GM19463 (cell line): Measurements from ENCODE around the gene PPRC1.
A peak's percentile ranks its signal among the peaks of the same experiment; 100 is the strongest.

Experiments
- ATAC-seq: cut with Tn5 transposase; IDR thresholded peaks from one replicate; pipeline ENCODE4 v1.9.1; 2021; ENCODE audit warnings: mild to moderate bottlenecking, moderate library complexity; ENCODE audit not compliant: unreplicated experiment

PPRC1 gene

DNA sequence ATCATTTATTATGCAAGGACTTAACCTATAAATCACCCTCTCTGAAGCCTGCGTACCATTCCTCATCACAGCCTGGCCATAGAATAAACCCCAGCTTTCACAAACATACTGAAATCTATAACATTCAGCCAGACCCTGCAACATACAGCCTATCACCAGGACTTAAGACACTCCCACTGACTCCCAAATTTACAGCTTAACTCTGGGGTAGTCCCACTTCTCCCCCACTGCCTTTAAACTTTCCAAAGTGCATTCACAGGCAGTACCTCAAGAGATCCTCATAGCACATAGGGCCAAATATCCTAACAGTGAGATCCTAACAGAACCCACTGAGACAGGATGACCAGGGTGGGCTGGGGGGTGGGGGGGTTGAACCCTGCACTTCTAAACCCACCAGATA, 16.2 kb upstream of the PPRC1 start:
- no peak for ATAC-seq

DNA sequence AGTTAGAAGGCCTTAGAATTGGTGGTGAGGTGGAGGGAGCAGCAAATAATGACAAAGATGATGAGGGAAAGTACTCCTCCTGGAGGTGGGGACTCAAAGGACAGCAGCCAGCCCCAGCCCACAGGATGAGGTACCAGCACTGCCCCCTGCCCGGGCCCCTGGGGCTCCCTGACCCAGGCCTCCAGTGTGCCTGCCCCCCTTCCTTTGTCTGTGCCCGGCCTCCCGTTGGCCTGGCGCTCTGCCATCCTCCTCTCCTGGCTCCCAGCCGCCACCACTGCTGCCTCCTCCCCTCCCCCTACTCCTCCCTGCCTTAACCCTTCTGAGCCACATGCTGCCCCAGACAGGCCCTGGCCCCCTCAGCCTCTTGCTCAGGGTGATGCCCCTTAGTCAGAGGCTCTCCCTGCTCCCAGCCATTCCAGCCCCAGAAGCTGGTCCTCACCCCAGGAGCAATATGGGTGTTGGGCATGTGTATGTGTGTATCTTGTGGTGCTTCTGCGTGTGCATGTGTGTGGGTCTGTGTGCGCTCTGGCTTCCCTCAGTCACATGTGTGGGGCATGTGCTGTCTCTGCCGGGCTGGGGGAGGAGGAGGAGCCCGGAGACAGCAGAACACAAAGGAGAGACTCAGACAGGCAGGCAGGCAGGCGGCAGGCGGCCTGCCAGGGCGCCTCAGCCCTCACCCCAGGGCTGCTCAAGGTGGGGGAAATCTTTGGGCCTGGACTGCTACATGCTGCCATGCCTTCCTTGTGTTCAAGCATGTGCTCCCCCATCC, 15.3 kb upstream of the PPRC1 start:
- ATAC-seq = no peak

DNA sequence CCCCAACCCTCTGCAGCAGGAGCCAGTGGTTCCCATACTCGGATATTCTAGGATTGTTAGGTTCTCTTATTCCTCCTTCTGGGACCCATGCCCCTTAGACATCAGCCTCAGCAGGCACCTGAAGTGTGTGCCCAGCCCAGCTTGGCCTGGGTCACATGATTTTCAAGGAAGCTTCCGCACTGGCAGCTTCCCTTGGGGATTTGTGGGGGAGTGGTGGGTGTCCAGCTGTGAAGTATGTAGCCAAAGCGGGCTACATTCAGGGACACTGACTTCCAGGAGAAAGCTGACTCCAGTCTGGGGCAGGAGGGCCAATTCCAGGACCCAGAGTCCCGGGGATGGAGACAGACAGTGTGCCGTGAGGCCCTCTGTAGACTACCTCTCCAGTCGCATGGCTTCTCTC, 14.0 kb upstream of the PPRC1 start:
- ATAC-seq = no peak

DNA sequence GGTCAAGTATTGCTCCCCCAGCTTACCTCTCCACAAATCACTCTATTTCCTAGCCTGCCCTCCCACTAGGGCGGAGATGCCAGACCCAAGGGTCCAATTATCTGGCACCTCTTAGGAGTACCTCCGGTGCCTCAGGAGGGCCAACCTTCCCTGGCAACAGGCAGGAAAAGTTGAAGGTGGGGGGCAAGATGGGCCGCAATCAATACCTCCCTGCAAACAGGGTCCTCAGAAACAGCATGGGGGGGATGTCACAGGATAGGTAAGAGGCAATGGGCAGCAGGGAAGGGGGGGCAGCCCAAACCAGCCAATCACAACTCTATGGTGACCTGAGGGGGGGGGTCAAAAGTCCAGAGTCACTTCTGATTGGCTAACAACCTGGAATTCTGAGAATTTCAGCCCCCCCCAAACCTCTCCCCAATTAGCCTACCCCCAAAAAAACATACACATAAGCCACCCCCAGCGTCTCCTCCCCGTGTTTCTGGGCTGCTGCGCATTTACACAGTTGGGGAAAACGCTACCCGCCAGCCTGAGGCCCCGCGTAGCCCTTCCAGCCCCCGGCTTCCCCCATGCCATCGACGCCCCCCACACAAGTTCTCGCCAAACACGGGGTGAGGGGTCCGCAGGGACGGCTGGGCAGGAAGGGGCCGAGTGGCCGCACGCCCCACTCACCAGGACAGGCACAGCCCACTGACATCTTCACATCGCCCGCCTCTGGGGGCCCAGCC, 13.3 kb upstream of the PPRC1 start:
- ATAC-seq = no peak

- ATAC-seq = peak; percentile 68
Observed at GRCh38 chr10:102120142-102120990, 12.5 kb upstream of the PPRC1 start, which contains the start of gene LDB1. Gene LDB1 (minus strand): TSS chr10:102120368. CDS start chr10:102120110, 258 bp downstream.

DNA sequence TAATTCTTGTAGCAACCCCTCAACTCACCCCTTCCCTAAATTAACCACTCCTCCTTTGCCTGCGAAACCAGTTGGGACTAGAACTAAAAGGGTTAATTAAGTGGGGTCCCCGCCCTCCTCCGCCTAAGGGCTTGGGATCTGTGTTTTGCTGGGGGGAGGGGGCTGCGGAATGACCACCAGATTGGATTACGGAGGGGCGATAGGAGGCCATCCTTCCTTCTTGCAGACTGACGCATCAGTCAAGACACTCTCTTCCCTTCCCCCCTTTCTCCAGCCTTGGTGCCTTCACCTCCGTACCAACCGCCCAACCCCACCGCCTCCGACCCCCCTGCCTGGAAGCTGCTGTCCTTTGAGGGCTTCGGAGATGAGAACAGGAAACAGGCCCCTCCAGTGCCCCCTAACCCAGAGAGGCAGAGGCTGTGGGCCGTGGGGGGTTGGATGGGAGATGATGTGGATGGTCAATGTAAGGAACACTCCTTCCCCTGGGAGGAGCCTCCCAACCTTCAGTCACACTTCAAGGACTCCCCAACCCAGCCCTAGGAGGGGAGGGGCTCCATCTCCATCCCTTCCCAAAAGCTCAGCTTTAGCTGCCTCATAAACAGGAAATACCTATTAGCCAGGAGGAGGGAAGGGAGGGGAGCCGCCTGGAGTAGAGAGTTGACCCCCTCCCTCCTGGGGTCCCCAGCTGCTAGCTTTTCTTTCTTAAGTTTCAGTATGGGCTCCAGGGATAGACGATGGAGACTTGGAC, 11.7 kb upstream of the PPRC1 start:
- no peak for ATAC-seq

DNA sequence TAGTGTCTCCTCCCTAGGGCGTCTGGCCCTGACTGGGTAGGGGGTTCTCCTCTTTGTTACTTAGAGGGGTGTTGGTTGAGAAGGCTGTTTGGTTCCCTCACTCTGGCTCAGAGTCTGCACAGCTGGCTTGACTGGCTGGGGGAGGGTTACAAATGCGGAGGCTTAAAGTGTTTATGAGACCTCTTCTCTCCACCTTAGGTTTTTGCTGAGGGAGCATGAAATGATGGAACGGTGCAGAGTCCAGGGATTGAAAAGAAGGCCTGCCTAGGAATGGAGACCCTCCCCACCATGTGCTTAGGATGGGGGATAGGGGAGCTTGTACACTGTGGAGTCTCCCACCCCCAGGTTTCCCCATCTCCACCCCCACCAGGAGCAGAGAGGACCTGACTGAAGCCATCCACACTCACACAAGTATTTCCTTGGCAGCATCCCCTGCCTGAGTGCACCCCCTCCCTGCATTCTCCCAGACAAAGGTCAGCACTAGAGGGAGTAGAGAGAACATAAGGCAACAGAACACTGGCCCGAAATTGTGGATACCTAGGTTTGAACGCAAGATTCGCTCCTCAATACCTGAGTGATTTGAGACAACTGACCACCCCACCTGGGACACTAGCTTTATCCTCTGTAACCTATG, 11.0 kb upstream of the PPRC1 start:
- ATAC-seq = no peak

GRCh38 chr10:102122450-102122849, 10.4 kb upstream of the PPRC1 start:
- ATAC-seq = no peak

DNA sequence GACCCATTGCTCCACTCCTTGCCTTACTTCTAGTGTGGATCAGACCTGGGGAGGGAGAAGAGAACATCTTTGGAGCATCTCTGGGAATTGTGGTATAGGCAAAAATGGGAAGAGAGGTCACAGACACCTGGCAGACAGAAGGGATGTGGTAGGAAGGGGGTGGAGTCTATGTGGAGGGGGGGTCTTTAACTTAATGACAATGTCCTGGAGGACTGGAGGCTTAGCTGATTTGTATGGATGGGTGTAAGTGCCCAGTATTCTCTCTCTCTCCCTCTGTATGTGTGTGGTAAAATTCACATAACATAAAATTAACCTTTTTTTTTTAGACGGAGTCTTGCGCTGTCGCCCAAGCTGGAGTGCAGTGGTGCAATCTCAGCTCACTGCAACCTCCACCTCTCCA, 9.6 kb upstream of the PPRC1 start:
- ATAC-seq = no peak

GRCh38 chr10:102131286-102132170, 1.3 kb upstream of the PPRC1 start:
- ATAC-seq = no peak

DNA sequence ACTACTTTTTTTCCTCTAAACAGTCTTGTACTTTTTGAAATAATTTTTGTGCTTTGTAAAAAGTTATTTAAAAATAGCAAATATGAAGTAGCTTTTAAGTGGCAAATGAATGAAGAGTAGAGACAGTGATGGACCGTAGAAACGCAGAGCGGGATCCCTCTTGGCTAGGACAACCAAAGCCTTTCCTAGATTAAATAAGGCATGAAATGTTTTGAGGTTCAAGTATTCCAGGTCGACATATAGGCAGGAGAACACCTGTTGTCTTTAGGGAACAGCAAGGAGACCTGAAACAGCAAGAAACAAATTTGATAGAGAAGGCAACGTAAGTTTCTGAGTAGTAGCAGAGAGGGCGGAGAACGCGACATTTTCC, 662 bp upstream of the PPRC1 start:
- ATAC-seq = no peak

GRCh38 chr10:102133373-102134195, 744 bp downstream of the PPRC1 start:
- ATAC-seq = no peak

- no peak for ATAC-seq
Observed at GRCh38 chr10:102134416-102134815, 1.6 kb downstream of the PPRC1 start.

DNA sequence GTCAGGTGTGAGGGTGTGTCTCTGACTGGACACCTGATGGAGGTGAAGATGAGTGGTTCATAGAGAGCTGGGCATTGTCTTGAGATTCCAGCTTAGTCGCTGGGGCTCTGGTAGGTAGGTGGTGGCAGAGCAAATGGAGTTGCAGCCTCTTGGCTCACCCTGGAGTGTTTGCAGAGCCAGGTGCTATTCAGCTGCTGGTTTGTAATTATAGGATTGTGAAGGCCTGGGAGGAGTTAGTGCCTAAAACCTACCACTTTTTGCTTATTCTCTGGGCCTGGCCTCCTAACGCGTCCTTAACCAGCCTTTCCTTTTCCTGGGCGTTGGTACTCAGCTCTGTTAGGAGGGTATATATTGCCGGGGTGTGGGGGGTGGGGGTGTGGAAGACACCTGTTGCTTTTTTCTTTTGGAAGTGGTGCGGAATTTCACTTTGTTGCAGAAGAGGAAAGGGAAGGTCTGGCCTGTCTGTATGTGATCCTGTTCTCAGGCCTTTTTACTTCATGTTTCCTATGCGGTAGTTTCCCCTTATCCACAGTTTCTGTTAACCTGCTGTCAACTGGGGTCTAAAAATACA, 3.2 kb downstream of the PPRC1 start:
- no peak for ATAC-seq

GRCh38 chr10:102139281-102140110, 6.7 kb downstream of the PPRC1 start:
- no peak for ATAC-seq

GRCh38 chr10:102140218-102140617, 7.4 kb downstream of the PPRC1 start:
- no peak for ATAC-seq

DNA sequence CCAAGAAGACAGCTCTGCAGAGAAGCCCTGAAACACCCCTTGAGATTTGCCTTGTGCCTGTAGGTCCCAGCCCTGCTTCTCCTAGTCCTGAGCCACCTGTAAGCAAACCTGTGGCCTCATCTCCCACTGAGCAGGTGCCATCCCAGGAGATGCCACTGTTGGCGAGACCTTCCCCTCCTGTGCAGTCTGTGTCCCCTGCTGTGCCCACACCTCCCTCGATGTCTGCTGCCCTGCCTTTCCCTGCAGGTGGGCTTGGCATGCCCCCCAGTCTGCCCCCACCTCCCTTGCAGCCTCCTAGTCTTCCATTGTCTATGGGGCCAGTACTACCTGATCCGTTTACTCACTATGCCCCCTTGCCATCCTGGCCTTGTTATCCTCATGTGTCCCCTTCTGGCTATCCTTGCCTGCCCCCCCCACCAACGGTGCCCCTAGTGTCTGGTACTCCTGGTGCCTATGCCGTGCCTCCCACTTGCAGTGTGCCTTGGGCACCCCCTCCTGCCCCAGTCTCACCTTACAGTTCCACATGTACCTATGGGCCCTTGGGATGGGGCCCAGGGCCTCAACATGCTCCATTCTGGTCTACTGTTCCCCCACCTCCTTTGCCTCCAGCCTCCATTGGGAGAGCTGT, 8.2 kb downstream of the PPRC1 start:
- ATAC-seq = no peak
